ENCODE results near the gene ADGRL1. TPM values are rescaled to one million over a fixed set of nuclear protein-coding genes. Genes with fewer than 3 reads are reported as not detected.
"Not testable (repeated sequence)": the region's sequence is repeated elsewhere in the genome, so short reads cannot be mapped to it uniquely, and the experiment has no call there.

The ADGRL1 gene
- total RNA-seq, 4 donors from 2014 or later, result 45.9 to 55.4 (median 48.7) TPM

GRCh38 chr19:14207796-14208195 lies 1.8 kb upstream of the ADGRL1 start:
- Histone ChIP-seq H3K4me3 (peak overlapping the region in 3 of 4 donors; percentile 71 to 90 (median 74)), H3K4me1 (peaks cover 0 to 26% (median 18%) of the 10 kb centered on the region in 4 donors), H3K27ac (peak overlapping the region; percentile 76 to 88 (median 86)), H3K27me3 (peaks cover 17% of the 10 kb centered on the region)
- WGBS, 2 donors (ENCODE audit: low coverage in 1 of 2), result 10% methylated on average over 7 of the region's 7 CpGs; no CpG with 5 or more reads in 1 of the 2 donors
- in situ Hi-C loops (cut with MboI; ENCODE audit: low pct_ligation_motif_present in 1 of 4, low pct_unique_long_range_greater_than_20kb in 1 of 4, low sequenced_read_pairs in 3 of 4); H3K9me3 ChIP-seq; H3K36me3 ChIP-seq: not testable (repeated sequence)
- peak; percentile 35 for DNase-seq
- intact Hi-C loops (cut with DNase I; ENCODE audit: low total_unique reads), result loop anchor here (10.0 kb wide), 1 partner anchor 87 kb away; no protein-coding TSS in a partner anchor

- in situ Hi-C loops (cut with MboI; ENCODE audit: low pct_ligation_motif_present in 1 of 4, low pct_unique_long_range_greater_than_20kb in 1 of 4, low sequenced_read_pairs in 3 of 4); H3K9me3 ChIP-seq; H3K36me3 ChIP-seq: not testable (repeated sequence)
- DNase-seq, result peak; percentile 94
- WGBS, 2 donors (ENCODE audit: low coverage in 1 of 2), result 0 to 1% methylated on average over 7 to 70 of the region's 89 CpGs
- TF ChIP-seq POLR2A (IDR thresholded peaks at IDR 0.05) (peak; percentile 21), POLR2AphosphoS5 (IDR thresholded peaks at IDR 0.05) (peak in 2 of 3 donors; percentile 26 to 54)
- intact Hi-C loops (cut with DNase I; ENCODE audit: low total_unique reads), result loop anchor here (10.0 kb wide), 1 partner anchor 88 kb away; no protein-coding TSS in a partner anchor
- Histone ChIP-seq H3K4me1 (peaks cover 0 to 26% (median 18%) of the 10 kb centered on the region in 4 donors), H3K27me3 (peaks cover 17% of the 10 kb centered on the region), H3K4me3 (peak overlapping the region; percentile 14 to 90 (median 72)), H3K27ac (peak overlapping the region; percentile 76 to 88 (median 86))
These were observed 1.1 kb upstream of the ADGRL1 start for GRCh38 chr19:14206737-14207726.

DNA sequence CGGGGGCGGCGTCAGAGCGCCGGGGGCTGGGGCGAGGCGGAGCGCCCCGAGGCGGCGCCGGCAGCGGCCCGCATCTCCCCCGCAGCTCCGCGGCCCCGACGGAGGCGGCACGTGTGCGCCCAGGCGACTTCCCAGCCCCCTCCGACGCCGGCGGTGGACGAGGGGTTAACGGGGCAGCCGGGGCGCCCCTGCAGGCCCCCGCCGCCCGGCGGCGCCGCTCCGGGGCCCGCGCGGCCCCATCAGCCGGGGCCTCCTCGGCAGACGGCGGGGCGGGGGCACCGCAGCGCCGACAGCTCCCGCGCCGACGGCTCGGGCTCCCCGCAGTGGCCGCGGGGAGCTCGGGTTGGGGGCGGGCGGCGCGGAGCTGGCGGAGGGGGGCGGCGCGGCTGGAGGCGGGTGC lies 339 bp upstream of the ADGRL1 start:
- Histone ChIP-seq H3K4me1 (peaks cover 0 to 26% (median 18%) of the 10 kb centered on the region in 4 donors), H3K4me3 (peak overlapping the region; percentile 46 to 90 (median 81)), H3K27ac (peak overlapping the region in 3 of 4 donors; percentile 36 to 73 (median 61)), H3K27me3 (peaks cover 17% of the 10 kb centered on the region)
- H3K36me3 ChIP-seq; in situ Hi-C loops (cut with MboI; ENCODE audit: low pct_ligation_motif_present in 1 of 4, low pct_unique_long_range_greater_than_20kb in 1 of 4, low sequenced_read_pairs in 3 of 4); H3K9me3 ChIP-seq; DNase-seq: not testable (repeated sequence)
- intact Hi-C loops (cut with DNase I; ENCODE audit: low total_unique reads), result loop anchor here (10.0 kb wide), 1 partner anchor 88 kb away; no protein-coding TSS in a partner anchor
- WGBS, 2 donors (ENCODE audit: low coverage in 1 of 2), result 0% methylated on average over 12 of the region's 67 CpGs; no CpG with 5 or more reads in 1 of the 2 donors

DNA sequence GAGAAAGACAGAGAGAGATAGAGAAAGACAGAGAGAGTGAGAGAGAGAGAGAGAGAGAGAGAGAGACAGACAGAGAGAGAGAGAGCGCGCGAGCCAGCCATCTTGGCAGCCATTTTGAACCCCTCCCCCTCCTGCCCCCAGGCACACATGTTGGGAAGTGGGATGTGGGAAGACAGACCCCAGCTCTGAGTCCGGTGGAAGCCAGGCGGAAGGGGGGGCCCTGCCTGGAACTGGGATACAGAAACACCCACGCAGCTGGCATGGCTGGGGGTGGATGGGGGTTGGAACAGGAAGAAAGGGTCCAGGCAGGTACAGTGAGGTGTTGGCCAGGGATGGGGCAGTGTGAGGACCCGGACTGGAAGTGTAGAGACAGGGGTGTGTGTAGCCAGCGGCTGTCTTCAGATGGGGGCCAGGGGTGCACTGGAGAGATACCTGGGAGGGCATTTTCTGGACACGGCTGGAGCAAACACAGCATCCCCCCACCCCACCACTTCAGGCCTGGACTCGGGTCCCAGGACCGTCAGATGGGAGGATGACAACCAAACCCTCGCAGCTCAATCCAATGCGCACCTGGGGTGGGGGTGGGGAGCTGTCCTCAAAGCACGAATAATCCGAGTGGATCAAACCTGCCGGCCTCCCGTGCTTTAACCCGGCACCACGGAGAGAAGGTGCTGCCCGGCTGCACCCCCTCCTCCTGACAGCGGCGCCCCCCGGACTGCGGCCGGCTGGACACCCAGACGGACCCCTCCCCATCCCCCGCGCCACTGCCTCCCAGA lies 1.1 kb downstream of the ADGRL1 start:
- Histone ChIP-seq H3K4me1 (peaks cover 0 to 37% (median 25%) of the 10 kb centered on the region in 4 donors), H3K4me3 (peak overlapping the region; percentile 46 to 90 (median 81)), H3K27ac (peak overlapping the region; percentile 36 to 73 (median 56)), H3K27me3 (peaks cover 13% of the 10 kb centered on the region)
- intact Hi-C loops (cut with DNase I; ENCODE audit: low total_unique reads), result loop anchor here (10.0 kb wide), 1 partner anchor 90 kb away; no protein-coding TSS in a partner anchor
- H3K9me3 ChIP-seq; DNase-seq; H3K36me3 ChIP-seq; in situ Hi-C loops (cut with MboI; ENCODE audit: low pct_ligation_motif_present in 1 of 4, low pct_unique_long_range_greater_than_20kb in 1 of 4, low sequenced_read_pairs in 3 of 4): not testable (repeated sequence)
- WGBS, 2 donors (ENCODE audit: low coverage in 1 of 2), result 22% methylated on average over 21 of the region's 28 CpGs; no CpG with 5 or more reads in 1 of the 2 donors

DNA sequence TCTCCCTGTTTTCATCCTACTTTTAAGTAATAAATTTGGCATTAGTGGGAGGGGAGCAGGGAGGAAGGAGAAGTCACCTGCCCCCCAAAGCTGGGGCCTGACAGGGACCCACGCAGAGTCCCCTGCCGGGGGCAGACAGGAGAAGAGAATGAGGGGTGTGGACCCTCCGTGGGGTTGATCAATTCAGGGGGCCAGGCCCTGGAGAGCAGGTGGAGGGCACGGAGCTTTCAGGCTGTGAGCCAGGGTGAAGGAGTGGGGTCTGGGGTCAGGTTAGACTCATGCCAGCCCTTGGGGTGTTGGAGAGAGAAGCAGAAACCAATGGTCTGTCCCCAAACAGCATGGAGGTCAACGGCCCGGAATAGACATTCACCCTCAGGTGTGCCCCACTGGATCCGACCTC lies 1.8 kb downstream of the ADGRL1 start:
- H3K4me3 ChIP-seq; H3K27me3 ChIP-seq; H3K9me3 ChIP-seq; H3K36me3 ChIP-seq; DNase-seq; in situ Hi-C loops (cut with MboI; ENCODE audit: low pct_ligation_motif_present in 1 of 4, low pct_unique_long_range_greater_than_20kb in 1 of 4, low sequenced_read_pairs in 3 of 4): not testable (repeated sequence)
- Histone ChIP-seq H3K27ac (peak overlapping the region in 1 of 4 donors; percentile 51), H3K4me1 (peaks cover 0 to 34% (median 20%) of the 10 kb centered on the region in 4 donors)
- intact Hi-C loops (cut with DNase I; ENCODE audit: low total_unique reads), result loop anchor here (10.0 kb wide), 1 partner anchor 91 kb away; no protein-coding TSS in a partner anchor
- WGBS, 2 donors (ENCODE audit: low coverage in 1 of 2), result 73 to 86% methylated on average over 2 to 7 of the region's 7 CpGs

DNA sequence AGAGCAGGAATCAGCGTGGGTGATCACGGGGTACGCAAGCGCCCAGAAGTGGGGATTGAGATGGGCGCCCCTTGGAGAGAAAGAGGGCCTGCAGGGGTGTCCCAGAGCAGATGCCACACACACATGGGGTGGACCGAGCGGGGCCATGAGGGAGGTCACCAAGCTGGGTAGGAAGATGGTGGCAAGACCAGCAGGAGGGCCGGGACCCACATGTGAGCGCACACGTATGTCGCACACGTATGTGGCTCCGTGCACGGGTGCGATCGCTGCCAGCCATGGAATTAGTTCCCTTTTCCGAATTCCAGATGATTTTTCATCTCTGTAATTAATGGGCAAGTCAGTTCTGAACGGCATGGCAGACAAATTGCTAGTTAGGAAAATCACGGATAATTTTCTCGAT lies 2.2 kb downstream of the ADGRL1 start:
- DNase-seq; H3K27me3 ChIP-seq; H3K4me3 ChIP-seq; H3K27ac ChIP-seq; H3K9me3 ChIP-seq; in situ Hi-C loops (cut with MboI; ENCODE audit: low pct_ligation_motif_present in 1 of 4, low pct_unique_long_range_greater_than_20kb in 1 of 4, low sequenced_read_pairs in 3 of 4); H3K36me3 ChIP-seq: not testable (repeated sequence)
- peaks cover 0 to 34% (median 20%) of the 10 kb centered on the region in 4 donors for H3K4me1 ChIP-seq
- 65 to 89% methylated on average over 5 to 20 of the region's 20 CpGs for WGBS, 2 donors (ENCODE audit: low coverage in 1 of 2)
- intact Hi-C loops (cut with DNase I; ENCODE audit: low total_unique reads), result loop anchor here (10.0 kb wide), 1 partner anchor 91 kb away; no protein-coding TSS in a partner anchor
